K562 (cell line): ENCODE results near the gene PKDCC. TPM values are rescaled to one million over a fixed set of nuclear protein-coding genes. Genes with fewer than 3 reads are reported as not detected.
A peak's percentile ranks its signal among the peaks of the same experiment; 100 is the strongest.

Source experiments
- ATAC-seq: fragments of 200-7000 bp; cut with Tn5 transposase; 3 replicates; pipeline ENCODE4 v1.9.1; 2020; ENCODE audit warnings: moderate library complexity
- BruUV-seq: library from RNA; stranded (reverse); fragments of 400-500 nt; replicated peaks from 2 replicates; lab custom pipeline; 2021; lab: Mats Ljungman, UMichigan
- CTCF ChIA-PET: fragments of 300-600 bp; formaldehyde crosslinking; extraction: SDS; loops from one replicate; lab custom pipeline; 2021; ENCODE audit warnings: low intra/inter-chr PET ratio; lab: Yijun Ruan, JAX
- POLR2A ChIA-PET: fragments of 300-600, 350-650 bp; sonication (Branson Sonifier 250); formaldehyde crosslinking; extraction: SDS; loops from one replicate; lab custom pipeline; 2021; ENCODE audit warnings: antibody characterized with exemption, inconsistent platforms; lab: Yijun Ruan, JAX
- DNase-seq, 4 experiments: peaks; one replicate each; pipeline versions ENCODE4 v3.0.0 to v3.0.0-alpha.2; 2011 to 2018; ENCODE audit warnings: low spot score in 3 of 4, mixed read lengths in 3 of 4; ENCODE audit errors: extremely low read depth in 1 of 4
- FAIRE-seq: peaks from 2 replicates; lab custom pipeline; 2011; peaks lifted over from hg19 to GRCh38; lab: Jason Lieb, UNC
- H2AFZ ChIP-seq: 2 replicates; pipeline ENCODE4 v1.6.0; 2011; ENCODE audit warnings: low read depth, low read length, control low read depth, inconsistent platforms
- H3K27ac ChIP-seq: fragments of 200-600 bp; 3 replicates; pipeline ENCODE4 v1.8.0; 2011; ENCODE audit warnings: low read depth, mild to moderate bottlenecking, control low read depth, inconsistent platforms, low read length, moderate library complexity, mixed read lengths; ENCODE audit errors: extremely low read depth
- H3K27me3 ChIP-seq, 2 experiments: fragments of 300-600 bp in 1 of 2; 2 replicates in 1 of 2; 3 replicates in 1 of 2; pipeline versions ENCODE4 v1.6.0 to v1.8.0; 2011; ENCODE audit warnings: inconsistent platforms in 2 of 2, low read length in 2 of 2, mild to moderate bottlenecking in 1 of 2, mixed read lengths in 1 of 2, moderate library complexity in 1 of 2; ENCODE audit not compliant: control insufficient read depth in 2 of 2, insufficient read depth in 2 of 2
- H3K36me3 ChIP-seq: fragments of 300-600 bp; 3 replicates; pipeline ENCODE4 v1.8.0; 2011; ENCODE audit warnings: mild to moderate bottlenecking, low read length, inconsistent platforms; ENCODE audit not compliant: control insufficient read depth, insufficient read depth
- H3K4me1 ChIP-seq, 2 experiments: fragments of 200-600 bp in 1 of 2; replicated peaks in 1 of 2; 2 replicates in 1 of 2; 3 replicates in 1 of 2; pipeline versions ENCODE4 v1.5.1 to v1.8.0; 2011; ENCODE audit warnings: inconsistent platforms in 2 of 2, low read length in 2 of 2, mild to moderate bottlenecking in 1 of 2, mixed read lengths in 1 of 2, moderate library complexity in 1 of 2; ENCODE audit not compliant: control insufficient read depth in 2 of 2, insufficient read depth in 2 of 2
- H3K4me2 ChIP-seq: 2 replicates; pipeline ENCODE4 v1.6.1; 2011; ENCODE audit warnings: low read length, control low read depth, inconsistent platforms, mixed read lengths; ENCODE audit not compliant: insufficient read depth
- H3K4me3 ChIP-seq: fragments of 200-600 bp; sonication (generic), shearing (Covaris generic); 2 replicates; pipeline ENCODE4 v1.5.1; 2016; ENCODE audit warnings: control low read depth, inconsistent platforms
- H3K79me2 ChIP-seq: fragments of 200-600 bp; 3 replicates; pipeline ENCODE4 v1.8.0; 2011; ENCODE audit warnings: low read length, inconsistent platforms; ENCODE audit not compliant: control insufficient read depth, insufficient read depth
- H3K9ac ChIP-seq, 2 experiments: 2 replicates each; pipeline versions ENCODE4 v1.6.0 to v1.6.1; 2011; ENCODE audit warnings: low read depth in 2 of 2, low read length in 2 of 2, control low read depth in 1 of 2, inconsistent platforms in 1 of 2, mild to moderate bottlenecking in 1 of 2, mixed read lengths in 1 of 2; ENCODE audit not compliant: insufficient read depth in 1 of 2
- H3K9me1 ChIP-seq: one replicate; pipeline ENCODE4 v1.6.0; 2011; ENCODE audit warnings: inconsistent platforms, mild to moderate bottlenecking, low read length, moderate library complexity; ENCODE audit not compliant: control insufficient read depth, insufficient read depth
- H3K9me3 ChIP-seq: replicated peaks from 2 replicates; pipeline ENCODE4 v1.5.1; 2011; ENCODE audit warnings: low read depth, low read length, inconsistent platforms; ENCODE audit not compliant: control insufficient read depth, insufficient read depth
- H4K20me1 ChIP-seq: replicated peaks from 2 replicates; pipeline ENCODE4 v1.6.1; 2011; ENCODE audit warnings: low read length, inconsistent platforms, mixed read lengths; ENCODE audit not compliant: control insufficient read depth, insufficient read depth
- CBFA2T2 ChIP-seq: fragments of 450-650 bp; conservative IDR thresholded peaks from 2 replicates; pipeline ENCODE4 v1.6.1; 2017; ENCODE audit warnings: mild to moderate bottlenecking
- DIDO1 ChIP-seq: fragments of 450-650 bp; IDR thresholded peaks from 2 replicates; pipeline ENCODE4 v1.6.1; 2016; ENCODE audit warnings: low read depth, missing biosample characterization, missing genetic modification characterization
- KDM5B ChIP-seq: fragments of 200-600 bp; sonication (generic); IDR thresholded peaks from 2 replicates; pipeline ENCODE4 v1.6.1; 2012; ENCODE audit warnings: low read depth, mild to moderate bottlenecking, moderate library complexity, low read length, control low read depth, inconsistent platforms; ENCODE audit not compliant: insufficient replicate concordance
- ZNF12 ChIP-seq: sonication (generic); formaldehyde crosslinking; IDR thresholded peaks from 2 replicates; pipeline ENCODE4 v1.4.0; 2020; ENCODE audit warnings: mild to moderate bottlenecking, missing genetic modification reagents
- ZNF316 ChIP-seq: fragments of 450-650 bp; IDR thresholded peaks from 2 replicates; pipeline ENCODE4 v1.6.1; 2016
- WGBS: fragments of 100-300 bp; shearing (Covaris generic); methylation state at CpG from one replicate; pipeline ENCODE4 v1.1.6; 2016; ENCODE audit warnings: low coverage, mixed read lengths; ENCODE audit not compliant: insufficient coverage; ENCODE audit errors: missing lambda C conversion rate; 5-methylcytosine and 5-hydroxymethylcytosine counted together
- in situ Hi-C: fragments of 300-500 bp; cut with MboI; formaldehyde crosslinking; loops from 4 replicates; pipeline ENCODE4 v1.15.0; 2018; ENCODE audit warnings: inconsistent platforms, mixed read lengths
- intact Hi-C: fragments of 100-400 bp; cut with micrococcal nuclease; formaldehyde crosslinking; loops from 2 replicates; pipeline ENCODE4 v1.14.2; 2022
- polyA plus RNA-seq, 8 experiments: library from polyadenylated mRNA; depleted of rRNA in 4 of 8; stranded (reverse) in 5 of 8; unstranded in 3 of 8; fragments of >200 nt; fragmentation: Nextera tagmentation in 2 of 8; fragmentation: Illumina TruSeq in 1 of 8; extraction: Ambion mirVana in 2 of 8; extraction: Trizol in 1 of 8; gene quantifications; 2 replicates each; pipeline versions ENCODE4 v1.2.1 to v1.2.3, GENCODE V29; 2011 to 2014; ENCODE audit warnings: inconsistent platforms in 1 of 8, missing spikeins in 1 of 8
- total RNA-seq, 7 experiments: library from RNA; depleted of rRNA in 6 of 7; stranded (reverse); fragments of >200 nt in 6 of 7; fragmentation: Illumina TruSeq in 2 of 7; extraction: Trizol in 2 of 7; gene quantifications; 2 replicates each; pipeline versions ENCODE4 v1.2.1 to v1.2.3, GENCODE V29; 2011 to 2021; ENCODE audit warnings: low replicate concordance in 1 of 7

Gene PKDCC
- total and polyA plus RNA-seq, 9 of the 15 experiments (the other 6 are each of a cell fraction or from before 2014, with no cell fraction given) = 0.62 to 14.8 (median 1.3) TPM; not detected in 2

DNA sequence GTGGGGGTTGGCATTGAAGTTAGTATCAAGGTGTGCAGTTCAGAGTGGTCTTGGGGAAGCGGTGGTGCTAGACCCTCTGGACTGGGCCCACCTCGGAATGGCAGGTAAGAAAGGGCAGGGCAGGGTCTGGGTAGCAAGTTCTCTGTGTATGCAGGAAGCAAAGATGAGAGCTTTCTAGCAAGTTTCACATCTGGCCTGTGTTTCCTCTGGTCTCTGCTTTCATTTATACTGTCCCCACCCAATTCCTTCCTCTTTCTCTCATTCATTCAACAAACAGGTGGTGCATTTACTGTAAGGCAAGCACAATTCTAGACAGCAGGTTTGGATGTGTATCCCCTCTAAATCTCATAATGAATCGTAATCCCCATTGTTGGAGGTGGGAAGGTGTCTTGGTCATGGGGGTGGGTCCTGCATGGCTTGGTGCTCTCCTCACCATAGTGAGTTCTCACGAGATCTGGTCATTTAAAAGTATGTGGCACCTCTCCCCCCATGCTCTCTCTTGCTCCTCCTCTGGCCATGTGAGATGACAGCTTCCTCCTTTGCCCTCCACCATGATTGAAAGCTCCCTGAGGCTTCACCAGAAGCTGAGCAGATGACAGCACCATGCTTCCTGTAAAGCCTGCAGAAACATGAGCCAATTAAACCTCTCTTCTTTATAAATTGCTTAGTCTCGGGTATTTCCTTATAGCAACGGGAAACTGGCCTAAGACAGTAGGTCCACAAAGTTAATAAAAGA is 51.8 kb downstream of the PKDCC start:
- FAIRE-seq (no peak), ATAC-seq (no peak), DNase-seq (no peak)
- H3K9me1 ChIP-seq = no peaks in the 10 kb centered on the region
- no peak overlapping the region for H3K27ac ChIP-seq
- no TSS peak for BruUV-seq
- no peaks in the 10 kb centered on the region for H3K79me2 ChIP-seq
- POLR2A ChIA-PET = interaction anchor here (0.5 kb wide), 1 partner anchor 146 kb away, joined by 3 read pairs; no protein-coding TSS in a partner anchor
- peaks cover 1 to 2% of the 10 kb centered on the region in 2 experiments; a peak in 3 of 5 replicates for H3K27me3 ChIP-seq
- no peaks in the 10 kb centered on the region for H4K20me1 ChIP-seq
- no peak overlapping the region for H3K9ac ChIP-seq
- no peak for TF ChIP-seq ZNF12 (CRISPR knock-in tag)
- TF ChIP-seq ZNF316 = peak; percentile 40; the same call in 1 of the 2 replicates
- no peak overlapping the region for H3K4me3 ChIP-seq
- H2AFZ ChIP-seq = no peak overlapping the region
- H3K4me2 ChIP-seq = no peak overlapping the region
- 2% methylated on average over 6 of the region's 6 CpGs for WGBS
- intact Hi-C loops (loop anchor here (5.0 kb wide), 1 partner anchor 263 kb away; the partner anchor contains the start of gene COX7A2L), in situ Hi-C loops (loop anchor here (5.0 to 10.0 kb wide), 3 partner anchors 98 to 225 kb away; no protein-coding TSS in a partner anchor)
- no peaks in the 10 kb centered on the region for H3K36me3 ChIP-seq
- H3K9me3 ChIP-seq = no peaks in the 10 kb centered on the region; the same call in 1 of the 2 replicates
- CTCF ChIA-PET = interaction anchor here (1.1 kb wide), 1 partner anchor 97 kb away, joined by 3 read pairs; no protein-coding TSS in a partner anchor
- H3K4me1 ChIP-seq = peaks cover 0 to 8% of the 10 kb centered on the region in 2 experiments; a peak in 2 of 5 replicates

DNA sequence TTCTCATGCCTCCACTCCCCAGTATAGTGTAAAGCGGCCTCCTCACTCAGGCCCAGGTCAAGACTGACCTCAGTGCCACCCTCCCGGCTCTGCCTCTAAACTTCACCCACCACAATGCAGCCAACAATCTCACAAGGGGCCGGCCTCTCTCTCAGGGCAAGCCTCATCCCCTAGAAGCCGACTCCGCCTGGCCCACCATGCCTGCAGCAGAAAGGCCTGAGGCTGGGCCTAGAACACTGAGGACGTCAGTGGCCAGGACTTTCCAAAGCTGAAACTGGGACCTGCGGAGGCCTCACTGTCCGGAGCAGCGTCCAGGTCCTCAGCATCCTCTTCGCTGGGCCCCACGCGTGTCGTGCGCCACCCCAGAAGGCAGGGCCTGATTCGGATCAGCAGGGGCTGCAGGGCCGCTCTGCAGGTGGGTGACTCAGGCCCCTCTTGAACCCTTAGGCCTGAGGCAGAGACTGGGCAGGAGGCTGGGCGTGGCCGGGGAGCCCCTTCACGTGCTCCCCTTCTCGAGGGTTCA is 52.9 kb downstream of the PKDCC start:
- Histone ChIP-seq H2AFZ (no peak overlapping the region), H3K36me3 (no peaks in the 10 kb centered on the region), H3K9ac (no peak overlapping the region), H3K9me1 (no peaks in the 10 kb centered on the region), H3K27ac (no peak overlapping the region), H3K4me1 (peaks cover 0 to 8% of the 10 kb centered on the region in 2 experiments; a peak in 3 of 5 replicates), H3K27me3 (peaks cover 6 to 9% of the 10 kb centered on the region in 2 experiments; a peak in 4 of 5 replicates), H3K79me2 (no peaks in the 10 kb centered on the region), H3K4me2 (no peak overlapping the region), H4K20me1 (0 out of 2 replicates have a peak, but pooled peaks cover 2% of the 10 kb centered on the region), H3K9me3 (no peaks in the 10 kb centered on the region; the same call in 1 of the 2 replicates), H3K4me3 (no peak overlapping the region)
- in situ Hi-C loops = no loop called here
- ChIA-PET CTCF (no interaction called here), POLR2A (no interaction called here)
- WGBS = 68% methylated on average over 11 of the region's 20 CpGs
- BruUV-seq = no TSS peak
- no peak for DNase-seq
- no peak for ATAC-seq
- intact Hi-C loops = no loop called here
- FAIRE-seq = no peak
- TF ChIP-seq KDM5B (no peak), DIDO1 (no peak), CBFA2T2 (no peak)
